HFF-Myc (cell line): ENCODE data around the gene ZNF175.

Experiments
- DNase-seq: peaks from one replicate; pipeline ENCODE4 v3.0.0-alpha.2; 2011; ENCODE audit warnings: low read depth; ENCODE audit errors: extremely low read depth
- H3K4me3 ChIP-seq: replicated peaks from 2 replicates; pipeline ENCODE4 v1.5.1; 2011; ENCODE audit warnings: low read depth, mild to moderate bottlenecking, control low read depth, low read length
- CTCF ChIP-seq: IDR thresholded peaks from 2 replicates; pipeline ENCODE4 v1.5.1; 2012; ENCODE audit warnings: mild to moderate bottlenecking, low read depth, low read length, control low read depth; ENCODE audit errors: missing control alignments

ZNF175 gene

GRCh38 chr19:51641648-51642047 lies 70.6 kb downstream of the ZNF175 start:
- no peak for TF ChIP-seq CTCF

More at GRCh38 chr19:51641648-51642047, 70.6 kb downstream of the ZNF175 start:
- H3K4me3 ChIP-seq = no peak overlapping the region
- no peak for DNase-seq
